IPS DF 19.7 (cell line): ENCODE data around the gene SAP30.

ENCODE experiments used
- DNase-seq: peaks from one replicate; pipeline ENCODE4 v3.0.0-alpha.2; 2013; ENCODE audit warnings: low read depth, low spot score

Gene SAP30

DNA sequence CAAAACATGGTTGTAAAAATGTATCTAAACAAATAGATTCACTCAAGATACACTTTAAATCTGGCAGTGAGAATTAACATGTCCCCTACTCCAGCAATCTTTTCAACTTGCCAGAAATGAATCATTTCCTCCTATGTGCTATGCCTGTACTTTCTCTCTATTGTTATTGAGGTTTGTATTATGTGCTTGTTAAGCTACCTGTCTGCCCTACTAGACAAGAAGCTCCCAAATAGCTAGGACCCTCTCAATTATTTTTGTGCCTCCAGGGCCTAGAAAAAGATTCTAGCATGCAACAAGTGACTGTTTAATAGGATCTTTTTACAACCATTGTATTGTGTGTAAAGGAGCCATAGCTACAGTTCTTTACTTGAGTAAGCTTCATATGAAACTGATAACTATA lies 3.5 kb upstream of the SAP30 start:
- DNase-seq = no peak

DNA sequence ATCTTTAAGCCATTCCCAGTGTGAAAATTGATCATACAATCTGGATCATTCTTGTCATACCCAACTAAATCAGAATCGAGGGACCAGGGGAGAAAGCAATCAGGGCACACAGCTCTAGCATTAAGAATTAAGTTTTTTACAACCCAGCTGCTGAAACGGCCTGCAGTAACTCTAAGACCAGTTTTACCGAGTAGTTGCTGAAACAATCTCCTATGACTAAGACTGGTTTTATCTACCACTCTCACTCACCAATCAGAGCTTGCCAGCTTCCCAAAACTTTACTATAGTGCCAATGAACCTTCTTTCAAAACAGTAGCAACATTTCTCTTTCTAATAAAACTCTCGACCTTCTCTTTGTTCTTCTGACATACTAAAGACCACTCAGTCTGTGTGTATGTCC lies 2.8 kb upstream of the SAP30 start:
- no peak for DNase-seq

- DNase-seq = no peak
These were observed 651 bp upstream of the SAP30 start for GRCh38 chr4:173370130-173370476.

DNA sequence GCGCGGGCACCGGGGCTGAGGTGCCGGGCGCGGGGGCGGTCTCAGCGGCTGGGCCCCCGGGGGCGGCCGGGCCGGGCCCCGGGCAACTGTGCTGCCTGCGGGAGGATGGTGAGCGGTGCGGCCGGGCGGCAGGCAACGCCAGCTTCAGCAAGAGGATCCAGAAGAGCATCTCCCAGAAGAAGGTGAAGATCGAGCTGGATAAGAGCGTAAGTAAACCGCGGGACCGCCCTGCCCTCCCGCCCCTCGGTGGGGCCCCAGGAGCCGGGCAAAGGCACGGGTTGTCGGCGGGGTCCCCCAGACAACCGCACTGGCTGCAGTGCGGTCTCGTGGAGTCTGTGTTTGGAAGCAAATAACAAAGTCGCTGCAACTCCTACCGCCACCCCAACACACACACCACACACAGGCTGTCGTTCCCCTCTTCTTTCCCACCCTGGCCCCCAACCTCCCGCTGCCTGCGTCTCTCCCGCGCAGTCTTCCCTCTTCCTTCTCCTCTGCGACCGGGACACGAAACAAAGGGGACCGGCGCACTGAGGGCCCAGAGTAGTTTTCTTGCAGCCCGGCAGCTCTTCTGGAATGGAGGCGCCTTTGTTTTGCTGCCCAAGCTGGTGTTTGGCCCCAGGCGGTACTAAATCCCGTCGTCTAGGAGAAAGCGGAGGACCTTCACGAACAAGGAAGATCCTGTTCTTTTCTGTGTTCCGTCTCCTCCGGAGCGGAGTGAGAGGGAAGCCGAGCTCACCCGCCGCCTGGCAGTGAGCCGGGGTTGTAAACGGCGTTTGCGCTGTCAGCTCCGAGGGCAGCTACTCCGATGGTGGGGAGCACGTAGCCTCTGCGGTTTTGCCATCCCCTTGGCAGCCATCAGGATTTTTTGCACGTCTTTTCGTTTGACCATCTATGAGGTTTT lies 788 bp downstream of the SAP30 start:
- no peak for DNase-seq

GRCh38 chr4:173374588-173374987 lies 3.8 kb downstream of the SAP30 start:
- DNase-seq = no peak

GRCh38 chr4:173379929-173380328 lies 9.2 kb downstream of the SAP30 start:
- DNase-seq = no peak

- no peak for DNase-seq
These were observed 10.2 kb downstream of the SAP30 start for GRCh38 chr4:173380987-173381386.

GRCh38 chr4:173381610-173382009 lies 10.9 kb downstream of the SAP30 start:
- DNase-seq = no peak

- no peak for DNase-seq
These were observed 11.6 kb downstream of the SAP30 start for GRCh38 chr4:173382349-173382748.

- DNase-seq = no peak
These were observed 16.0 kb downstream of the SAP30 start for GRCh38 chr4:173386751-173387150.

DNA sequence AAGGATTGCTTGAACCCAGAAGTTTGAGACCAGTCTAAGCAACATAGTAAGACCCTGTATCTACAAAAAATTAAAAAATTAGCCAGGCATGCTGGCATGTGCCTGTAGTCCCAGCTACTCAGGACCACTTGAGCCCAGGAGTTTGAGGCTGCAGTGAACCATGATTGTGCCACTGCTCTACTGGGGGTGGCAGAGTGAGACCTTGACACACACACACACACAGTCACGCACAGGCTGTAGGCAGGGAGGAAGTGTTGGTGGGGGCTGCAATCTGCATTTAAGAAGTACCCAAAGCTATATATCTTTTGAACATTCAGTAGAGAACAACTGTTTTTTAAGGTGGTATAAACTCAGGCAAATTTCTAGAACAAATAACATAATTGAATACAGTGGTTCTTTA lies 20.9 kb downstream of the SAP30 start:
- DNase-seq = no peak

DNA sequence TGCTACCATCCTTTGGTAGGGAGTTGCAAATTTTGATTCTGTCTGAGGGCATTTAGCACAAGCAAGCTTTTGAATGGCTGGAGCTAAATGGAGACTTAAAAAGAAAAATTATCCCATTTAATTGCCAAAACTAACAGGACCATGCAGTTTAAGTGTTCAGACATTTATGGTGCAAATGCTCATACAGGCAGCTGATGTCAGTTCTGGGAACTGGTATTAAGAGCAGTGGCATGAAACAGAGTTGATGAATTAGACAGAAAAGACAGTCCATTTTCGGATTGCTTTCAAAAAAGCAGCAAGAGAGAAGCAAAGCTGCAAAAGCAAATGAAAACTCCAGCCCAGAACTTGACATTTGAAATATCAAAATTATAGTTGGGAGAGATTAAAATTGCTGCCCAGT lies 26.9 kb downstream of the SAP30 start:
- DNase-seq = no peak

DNA sequence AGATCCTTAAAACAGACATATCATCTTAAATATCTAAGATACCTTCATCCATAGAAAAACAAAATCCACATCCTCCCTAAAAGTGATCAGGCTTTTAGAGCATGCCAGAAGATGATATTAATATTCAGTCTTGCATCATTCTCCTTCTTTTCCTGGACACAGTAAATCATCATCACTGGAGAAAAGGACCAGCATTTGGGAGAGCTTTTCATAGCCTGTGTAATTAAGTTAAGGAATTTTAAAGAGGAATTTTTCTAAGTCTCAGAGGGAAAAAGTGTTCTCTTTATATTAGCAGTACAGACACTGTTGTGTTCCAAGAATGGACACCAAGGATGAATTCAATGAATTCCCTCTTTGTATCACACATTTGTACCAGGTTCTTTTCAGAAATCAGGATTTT lies 27.5 kb downstream of the SAP30 start:
- no peak for DNase-seq

DNA sequence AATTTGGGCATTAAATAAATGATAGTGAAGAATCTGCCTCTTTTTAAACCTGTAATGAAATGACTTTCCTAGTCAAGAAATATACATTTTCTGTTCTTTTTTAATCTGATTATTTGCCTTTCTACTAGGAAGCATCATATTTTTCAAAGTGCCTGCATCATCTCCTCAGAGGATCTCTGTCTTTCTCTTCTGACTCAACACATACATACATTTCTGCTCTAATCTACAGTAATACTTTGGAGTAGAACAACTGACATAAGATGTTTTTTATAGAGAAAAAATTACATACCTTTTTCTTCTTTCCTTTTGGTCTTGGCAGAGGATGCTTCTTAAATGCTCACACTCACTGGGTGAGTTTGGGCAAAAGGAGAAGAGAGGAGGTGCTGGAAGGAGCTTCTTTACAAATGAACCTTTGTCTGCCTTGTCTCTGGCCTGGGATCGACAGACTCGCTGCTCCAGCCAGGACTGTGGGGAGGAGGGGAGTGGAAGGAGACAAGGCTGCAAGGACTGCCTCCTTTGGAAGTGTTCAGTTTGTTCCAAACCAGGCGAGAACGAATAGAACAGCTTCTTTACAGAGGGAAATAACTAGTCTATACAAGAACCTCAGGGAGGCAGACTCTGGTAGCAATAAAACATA lies 28.1 kb downstream of the SAP30 start, which contains the start of gene SCRG1:
Gene SCRG1, minus strand, starts transcription at position 338 of the 637 bp plus-strand sequence. CDS start 7,702 bp downstream, outside the sequence.
- no peak for DNase-seq

DNA sequence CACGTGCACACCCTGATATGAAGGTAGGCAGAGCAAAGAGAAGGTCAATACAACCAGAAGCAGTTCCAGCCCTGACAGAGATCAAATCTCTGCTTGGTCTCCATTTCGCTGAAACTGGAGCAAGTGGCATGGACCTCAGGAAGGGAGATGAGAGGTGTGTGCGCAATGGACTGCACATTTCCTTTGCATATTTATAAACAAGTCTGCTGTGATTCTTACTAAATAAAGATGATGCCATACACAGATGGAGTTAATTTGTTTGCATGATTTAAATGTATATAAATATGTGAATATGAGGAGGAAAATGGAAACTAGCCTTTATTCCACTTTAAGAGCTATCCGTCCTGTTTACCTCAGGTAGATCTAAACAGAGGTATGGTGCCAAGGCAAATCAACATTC lies 30.3 kb downstream of the SAP30 start:
- no peak for DNase-seq

GRCh38 chr4:173403051-173403450 lies 32.3 kb downstream of the SAP30 start:
- DNase-seq = no peak

GRCh38 chr4:173404296-173404865 lies 33.6 kb downstream of the SAP30 start:
- no peak for DNase-seq

GRCh38 chr4:173405840-173406606 lies 35.3 kb downstream of the SAP30 start:
- DNase-seq = no peak

DNA sequence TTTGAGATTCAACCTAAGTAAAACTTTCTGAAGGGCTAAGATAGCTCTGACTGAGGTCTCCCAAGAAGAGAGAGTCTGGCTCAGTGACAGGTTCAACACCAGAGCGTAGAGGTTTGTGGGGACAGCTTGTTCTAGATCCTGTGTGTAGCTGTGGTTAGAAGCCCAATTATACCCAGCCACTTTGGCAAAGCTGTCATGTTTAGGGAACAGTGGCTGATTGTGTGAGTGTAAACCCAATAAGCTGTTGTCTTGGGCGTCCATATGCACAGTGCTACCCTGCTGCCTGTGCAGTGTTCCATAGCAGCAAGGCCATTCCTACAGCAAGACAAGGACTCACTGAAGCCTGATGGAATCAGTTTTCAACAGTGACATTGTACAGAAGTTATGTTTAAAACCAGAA lies 39.3 kb downstream of the SAP30 start:
- DNase-seq = no peak

- DNase-seq = no peak
These were observed 40.4 kb downstream of the SAP30 start for GRCh38 chr4:173411106-173411693.

- DNase-seq = no peak
These were observed 42.3 kb downstream of the SAP30 start for GRCh38 chr4:173413036-173413435.

DNA sequence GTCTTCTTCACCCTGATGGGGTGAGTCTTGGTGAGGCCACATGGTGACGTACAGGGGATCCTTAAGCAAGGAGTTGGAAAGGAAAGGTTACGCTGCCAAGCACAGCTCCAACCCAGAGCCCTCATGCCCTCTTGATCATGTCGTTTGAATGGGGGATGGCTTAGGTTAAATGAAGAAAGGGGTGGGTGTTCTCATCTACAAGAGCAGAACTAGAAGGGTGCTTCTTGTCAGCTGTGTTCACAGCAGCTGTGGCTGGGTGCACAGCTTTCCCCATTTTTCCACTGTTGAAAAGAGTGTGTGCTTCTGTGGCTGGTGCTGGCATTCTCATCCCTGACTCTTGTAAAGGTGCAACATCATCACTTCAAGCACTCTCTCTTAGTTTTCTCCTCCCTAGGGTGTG lies 43.7 kb downstream of the SAP30 start:
- no peak for DNase-seq
